HEK293 (cell line): ENCODE results near the gene PITPNM3.
A peak's percentile ranks its signal among the peaks of the same experiment; 100 is the strongest.

Experiments
- ATF2 ChIP-seq: fragments of 450-650 bp; formaldehyde crosslinking; IDR thresholded peaks from 2 replicates; pipeline ENCODE4 v1.5.1; 2016; ENCODE audit warnings: missing biosample characterization, missing genetic modification characterization, low read depth
- GLIS2 ChIP-seq: fragments of 450-650 bp; formaldehyde crosslinking; IDR thresholded peaks from 2 replicates; pipeline ENCODE4 v1.5.1; 2016; ENCODE audit warnings: missing biosample characterization, missing genetic modification characterization
- HIC1 ChIP-seq: fragments of 450-650 bp; formaldehyde crosslinking; IDR thresholded peaks from 2 replicates; pipeline ENCODE4 v1.5.1; 2016; ENCODE audit warnings: missing biosample characterization, missing genetic modification characterization
- KLF10 ChIP-seq: fragments of 450-650 bp; IDR thresholded peaks from 2 replicates; pipeline ENCODE4 v1.5.1; 2018; ENCODE audit warnings: missing biosample characterization, mild to moderate bottlenecking, missing genetic modification characterization
- OVOL3 ChIP-seq: fragments of 450-650 bp; formaldehyde crosslinking; IDR thresholded peaks from 2 replicates; pipeline ENCODE4 v1.5.1; 2016; ENCODE audit warnings: missing biosample characterization, missing genetic modification characterization
- REPIN1 ChIP-seq: fragments of 450-650 bp; formaldehyde crosslinking; IDR thresholded peaks from 2 replicates; pipeline ENCODE4 v1.5.1; 2017; ENCODE audit warnings: missing biosample characterization, missing genetic modification characterization, low read depth
- SP7 ChIP-seq: fragments of 450-650 bp; formaldehyde crosslinking; IDR thresholded peaks from 2 replicates; pipeline ENCODE4 v1.5.1; 2016; ENCODE audit warnings: missing biosample characterization, missing genetic modification characterization
- ZFP69B ChIP-seq: fragments of 450-650 bp; formaldehyde crosslinking; IDR thresholded peaks from 2 replicates; pipeline ENCODE4 v1.5.1; 2016; ENCODE audit warnings: missing biosample characterization, missing genetic modification characterization
- ZNF157 ChIP-seq: fragments of 450-650 bp; formaldehyde crosslinking; IDR thresholded peaks from 2 replicates; pipeline ENCODE4 v1.5.1; 2016; ENCODE audit warnings: missing biosample characterization, missing genetic modification characterization
- ZNF239 ChIP-seq: fragments of 450-650 bp; formaldehyde crosslinking; IDR thresholded peaks from 2 replicates; pipeline ENCODE4 v1.5.1; 2016; ENCODE audit warnings: missing biosample characterization, missing genetic modification characterization
- ZNF488 ChIP-seq: fragments of 450-650 bp; formaldehyde crosslinking; IDR thresholded peaks from 2 replicates; pipeline ENCODE4 v1.5.1; 2016; ENCODE audit warnings: missing biosample characterization, missing genetic modification characterization
- ZNF521 ChIP-seq: fragments of 450-650 bp; formaldehyde crosslinking; IDR thresholded peaks from 2 replicates; pipeline ENCODE4 v1.5.1; 2017; ENCODE audit warnings: missing biosample characterization, mild to moderate bottlenecking, missing genetic modification characterization
- ZNF580 ChIP-seq: fragments of 450-650 bp; formaldehyde crosslinking; IDR thresholded peaks from 2 replicates; pipeline ENCODE4 v1.5.1; 2016; ENCODE audit warnings: missing biosample characterization, missing genetic modification characterization
- ZNF585B ChIP-seq: fragments of 450-650 bp; formaldehyde crosslinking; IDR thresholded peaks from 2 replicates; pipeline ENCODE4 v1.5.1; 2016; ENCODE audit warnings: missing biosample characterization, missing genetic modification characterization
- ZNF600 ChIP-seq: fragments of 450-650 bp; formaldehyde crosslinking; IDR thresholded peaks from 2 replicates; pipeline ENCODE4 v1.5.1; 2016; ENCODE audit warnings: missing biosample characterization, missing genetic modification characterization
- ZNF610 ChIP-seq: fragments of 450-650 bp; formaldehyde crosslinking; IDR thresholded peaks from 2 replicates; pipeline ENCODE4 v1.5.1; 2016; ENCODE audit warnings: missing biosample characterization, missing genetic modification characterization, borderline replicate concordance
- ZNF664 ChIP-seq: fragments of 450-650 bp; formaldehyde crosslinking; IDR thresholded peaks from 2 replicates; pipeline ENCODE4 v1.5.1; 2016; ENCODE audit warnings: missing biosample characterization, missing genetic modification characterization
- ZNF704 ChIP-seq: fragments of 450-650 bp; formaldehyde crosslinking; IDR thresholded peaks from 2 replicates; pipeline ENCODE4 v1.5.1; 2016; ENCODE audit warnings: missing biosample characterization, missing genetic modification characterization
- ZNF768 ChIP-seq: fragments of 450-650 bp; formaldehyde crosslinking; IDR thresholded peaks from 2 replicates; pipeline ENCODE4 v1.5.1; 2018; ENCODE audit warnings: missing biosample characterization, mild to moderate bottlenecking, missing genetic modification characterization
- ZSCAN23 ChIP-seq: fragments of 450-650 bp; formaldehyde crosslinking; IDR thresholded peaks from 2 replicates; pipeline ENCODE4 v1.5.1; 2016; ENCODE audit warnings: missing biosample characterization, missing genetic modification characterization
- TF ChIP-seq, protein P1 (sequence below): fragments of 450-650 bp; formaldehyde crosslinking; conservative IDR thresholded peaks from 2 replicates; pipeline ENCODE4 v1.5.1; 2016; ENCODE audit warnings: low read depth, missing biosample characterization, missing genetic modification characterization
- TF ChIP-seq, protein P2 (sequence below): fragments of 450-650 bp; formaldehyde crosslinking; optimal IDR thresholded peaks from 2 replicates; pipeline ENCODE3; 2016; ENCODE audit warnings: missing biosample characterization, mild to moderate bottlenecking, missing genetic modification characterization
- TF ChIP-seq, protein P3 (sequence below): fragments of 450-650 bp; formaldehyde crosslinking; IDR thresholded peaks from 2 replicates; pipeline ENCODE4 v1.5.1; 2017; ENCODE audit warnings: missing biosample characterization, missing genetic modification characterization

PITPNM3 gene

GRCh38 chr17:6443692-6444570 lies 112.4 kb downstream of the PITPNM3 start, which contains the start of gene PIMREG (continued):
- TF ChIP-seq, protein P1, sequence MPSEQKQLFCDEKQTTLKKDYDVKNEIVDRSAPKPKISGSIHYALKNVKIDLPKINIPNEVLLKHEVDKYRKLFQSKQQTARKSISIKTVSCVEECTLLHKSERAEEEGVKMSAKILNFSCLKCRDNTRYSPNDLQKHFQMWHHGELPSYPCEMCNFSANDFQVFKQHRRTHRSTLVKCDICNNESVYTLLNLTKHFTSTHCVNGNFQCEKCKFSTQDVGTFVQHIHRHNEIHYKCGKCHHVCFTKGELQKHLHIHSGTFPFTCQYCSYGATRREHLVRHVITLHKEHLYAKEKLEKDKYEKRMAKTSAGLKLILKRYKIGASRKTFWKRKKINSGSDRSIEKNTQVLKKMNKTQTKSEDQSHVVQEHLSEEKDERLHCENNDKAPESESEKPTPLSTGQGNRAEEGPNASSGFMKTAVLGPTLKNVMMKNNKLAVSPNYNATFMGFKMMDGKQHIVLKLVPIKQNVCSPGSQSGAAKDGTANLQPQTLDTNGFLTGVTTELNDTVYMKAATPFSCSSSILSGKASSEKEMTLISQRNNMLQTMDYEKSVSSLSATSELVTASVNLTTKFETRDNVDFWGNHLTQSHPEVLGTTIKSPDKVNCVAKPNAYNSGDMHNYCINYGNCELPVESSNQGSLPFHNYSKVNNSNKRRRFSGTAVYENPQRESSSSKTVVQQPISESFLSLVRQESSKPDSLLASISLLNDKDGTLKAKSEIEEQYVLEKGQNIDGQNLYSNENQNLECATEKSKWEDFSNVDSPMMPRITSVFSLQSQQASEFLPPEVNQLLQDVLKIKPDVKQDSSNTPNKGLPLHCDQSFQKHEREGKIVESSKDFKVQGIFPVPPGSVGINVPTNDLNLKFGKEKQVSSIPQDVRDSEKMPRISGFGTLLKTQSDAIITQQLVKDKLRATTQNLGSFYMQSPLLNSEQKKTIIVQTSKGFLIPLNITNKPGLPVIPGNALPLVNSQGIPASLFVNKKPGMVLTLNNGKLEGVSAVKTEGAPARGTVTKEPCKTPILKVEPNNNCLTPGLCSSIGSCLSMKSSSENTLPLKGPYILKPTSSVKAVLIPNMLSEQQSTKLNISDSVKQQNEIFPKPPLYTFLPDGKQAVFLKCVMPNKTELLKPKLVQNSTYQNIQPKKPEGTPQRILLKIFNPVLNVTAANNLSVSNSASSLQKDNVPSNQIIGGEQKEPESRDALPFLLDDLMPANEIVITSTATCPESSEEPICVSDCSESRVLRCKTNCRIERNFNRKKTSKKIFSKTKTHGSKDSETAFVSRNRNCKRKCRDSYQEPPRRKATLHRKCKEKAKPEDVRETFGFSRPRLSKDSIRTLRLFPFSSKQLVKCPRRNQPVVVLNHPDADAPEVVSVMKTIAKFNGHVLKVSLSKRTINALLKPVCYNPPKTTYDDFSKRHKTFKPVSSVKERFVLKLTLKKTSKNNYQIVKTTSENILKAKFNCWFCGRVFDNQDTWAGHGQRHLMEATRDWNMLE (tag by site-specific recombination) = no peak
- TF ChIP-seq, protein P2, sequence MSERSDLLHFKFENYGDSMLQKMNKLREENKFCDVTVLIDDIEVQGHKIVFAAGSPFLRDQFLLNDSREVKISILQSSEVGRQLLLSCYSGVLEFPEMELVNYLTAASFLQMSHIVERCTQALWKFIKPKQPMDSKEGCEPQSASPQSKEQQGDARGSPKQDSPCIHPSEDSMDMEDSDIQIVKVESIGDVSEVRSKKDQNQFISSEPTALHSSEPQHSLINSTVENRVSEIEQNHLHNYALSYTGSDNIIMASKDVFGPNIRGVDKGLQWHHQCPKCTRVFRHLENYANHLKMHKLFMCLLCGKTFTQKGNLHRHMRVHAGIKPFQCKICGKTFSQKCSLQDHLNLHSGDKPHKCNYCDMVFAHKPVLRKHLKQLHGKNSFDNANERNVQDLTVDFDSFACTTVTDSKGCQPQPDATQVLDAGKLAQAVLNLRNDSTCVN (tag by site-specific recombination) = peak; percentile 94
- TF ChIP-seq ZNF704 (tag by site-specific recombination) (no peak), ZNF664 (tag by site-specific recombination) (no peak), ZNF580 (tag by site-specific recombination) (peak; percentile 48; the same call in 1 of the 2 replicates), ATF2 (no peak), ZNF157 (tag by site-specific recombination) (no peak), KLF10 (tag by site-specific recombination) (peak; percentile 75), ZNF768 (tag by site-specific recombination) (peak; percentile 47; the same call in 1 of the 2 replicates), ZNF488 (no peak), REPIN1 (tag by site-specific recombination) (0 out of 2 replicates have a peak, but pooled peaks have one; percentile 36), GLIS2 (peak; percentile 92), ZFP69B (tag by site-specific recombination) (peak; percentile 64), HIC1 (peak; percentile 88), ZNF521 (no peak), ZNF239 (no peak), ZSCAN23 (tag by site-specific recombination) (peak; percentile 86; the same call in 1 of the 2 replicates), ZNF600 (peak; percentile 85), OVOL3 (tag by site-specific recombination) (0 out of 2 replicates have a peak, but pooled peaks have one; percentile 20), ZNF585B (no peak), SP7 (tag by site-specific recombination) (peak; percentile 79), ZNF610 (tag by site-specific recombination) (peak; percentile 48; the same call in 1 of the 2 replicates)
- TF ChIP-seq, protein P3, sequence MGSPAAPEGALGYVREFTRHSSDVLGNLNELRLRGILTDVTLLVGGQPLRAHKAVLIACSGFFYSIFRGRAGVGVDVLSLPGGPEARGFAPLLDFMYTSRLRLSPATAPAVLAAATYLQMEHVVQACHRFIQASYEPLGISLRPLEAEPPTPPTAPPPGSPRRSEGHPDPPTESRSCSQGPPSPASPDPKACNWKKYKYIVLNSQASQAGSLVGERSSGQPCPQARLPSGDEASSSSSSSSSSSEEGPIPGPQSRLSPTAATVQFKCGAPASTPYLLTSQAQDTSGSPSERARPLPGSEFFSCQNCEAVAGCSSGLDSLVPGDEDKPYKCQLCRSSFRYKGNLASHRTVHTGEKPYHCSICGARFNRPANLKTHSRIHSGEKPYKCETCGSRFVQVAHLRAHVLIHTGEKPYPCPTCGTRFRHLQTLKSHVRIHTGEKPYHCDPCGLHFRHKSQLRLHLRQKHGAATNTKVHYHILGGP (tag by site-specific recombination) = no peak
